NOMO-1 (cell line): Measurements from ENCODE around the gene SLC16A5.
A peak's percentile ranks its signal among the peaks of the same experiment; 100 is the strongest.
"Not testable (repeated sequence)": the region's sequence is repeated elsewhere in the genome, so short reads cannot be mapped to it uniquely, and the experiment has no call there.

Source experiments
- DNase-seq, 2 experiments: peaks; one replicate each; lab custom pipeline; 2025; ENCODE audit not compliant: unreplicated experiment in 2 of 2; lab: John Stamatoyannopoulos, UW

Gene SLC16A5

GRCh38 chr17:75064040-75064439, 23.7 kb upstream of the SLC16A5 start:
- DNase-seq, result no peak

- no peak for DNase-seq
Measured at GRCh38 chr17:75064460-75064859, 23.3 kb upstream of the SLC16A5 start.

- no peak for DNase-seq
Measured at GRCh38 chr17:75064867-75065561, 22.7 kb upstream of the SLC16A5 start.

GRCh38 chr17:75065562-75066151, 22.1 kb upstream of the SLC16A5 start:
- no peak for DNase-seq

GRCh38 chr17:75067856-75068255, 19.9 kb upstream of the SLC16A5 start:
- no peak for DNase-seq

- DNase-seq, result no peak
Measured at GRCh38 chr17:75068750-75069149, 19.0 kb upstream of the SLC16A5 start.

GRCh38 chr17:75069783-75070182, 18.0 kb upstream of the SLC16A5 start:
- DNase-seq, result no peak

GRCh38 chr17:75071478-75072271, 16.1 kb upstream of the SLC16A5 start:
- DNase-seq, result not testable (repeated sequence)

- DNase-seq, result not testable (repeated sequence)
Measured at GRCh38 chr17:75072909-75073308, 14.8 kb upstream of the SLC16A5 start.

- no peak for DNase-seq
Measured at GRCh38 chr17:75073618-75074047, 14.1 kb upstream of the SLC16A5 start.

- no peak for DNase-seq
Measured at GRCh38 chr17:75074532-75074931, 13.2 kb upstream of the SLC16A5 start.

- no peak for DNase-seq
Measured at GRCh38 chr17:75075597-75076336, 12.0 kb upstream of the SLC16A5 start.

GRCh38 chr17:75077072-75077495, 10.7 kb upstream of the SLC16A5 start:
- DNase-seq, result no peak

GRCh38 chr17:75077496-75078283, 10.1 kb upstream of the SLC16A5 start:
- peak; percentile 78 to 83 for DNase-seq

- no peak for DNase-seq
Measured at GRCh38 chr17:75078284-75079022, 9.3 kb upstream of the SLC16A5 start.

- no peak for DNase-seq
Measured at GRCh38 chr17:75079023-75079373, 8.8 kb upstream of the SLC16A5 start.

GRCh38 chr17:75081611-75082540, 5.9 kb upstream of the SLC16A5 start:
- no peak for DNase-seq

GRCh38 chr17:75082683-75083082, 5.1 kb upstream of the SLC16A5 start:
- no peak for DNase-seq
